K562 (cell line): Measurements from ENCODE around the gene PALM3. TPM values are rescaled to one million over a fixed set of nuclear protein-coding genes. Genes with fewer than 3 reads are reported as not detected.

Experiments used
- ARHGAP35 ChIP-seq: fragments of 450-650 bp; IDR thresholded peaks from 2 replicates; pipeline ENCODE4 v1.6.1; 2018; ENCODE audit not compliant: partially characterized antibody
- GABPA ChIP-seq: fragments of 200-800 bp; sonication (Bioruptor generic); conservative IDR thresholded peaks from 2 replicates; pipeline ENCODE4 v1.6.1; 2016; ENCODE audit warnings: low read depth, missing genetic modification characterization, missing compliant biosample characterization
- HDAC3 ChIP-seq: fragments of 450-650 bp; IDR thresholded peaks from 2 replicates; pipeline ENCODE4 v1.6.1; 2018; ENCODE audit warnings: borderline replicate concordance, mild to moderate bottlenecking, moderate library complexity; ENCODE audit not compliant: partially characterized antibody
- KAT7 ChIP-seq: sonication (generic); formaldehyde crosslinking; IDR thresholded peaks from 2 replicates; pipeline ENCODE4 v1.8.0; 2022; ENCODE audit warnings: missing genetic modification reagents, mild to moderate bottlenecking, borderline replicate concordance
- LEF1 ChIP-seq: fragments of 450-650 bp; IDR thresholded peaks from 2 replicates; pipeline ENCODE4 v1.6.1; 2016; ENCODE audit warnings: mild to moderate bottlenecking
- NR2C1 ChIP-seq, 2 experiments: fragments of 450-650 bp; IDR thresholded peaks; 2 replicates each; pipeline ENCODE4 v1.6.1; 2017; ENCODE audit warnings: mild to moderate bottlenecking in 2 of 2, antibody characterized with exemption in 1 of 2, inconsistent platforms in 1 of 2, missing compliant biosample characterization in 1 of 2, missing genetic modification characterization in 1 of 2
- NR2C2 ChIP-seq, 2 experiments: fragments of 200-800 bp in 1 of 2; sonication (Bioruptor generic) in 1 of 2; sonication (generic) in 1 of 2; formaldehyde crosslinking in 1 of 2; IDR thresholded peaks; 2 replicates each; pipeline versions ENCODE4 v1.6.1 to v1.8.0; 2016 to 2022; ENCODE audit warnings: mild to moderate bottlenecking in 1 of 2, missing compliant biosample characterization in 1 of 2, missing genetic modification characterization in 1 of 2, missing genetic modification reagents in 1 of 2
- POLR3G ChIP-seq: IDR thresholded peaks from 2 replicates; pipeline ENCODE4 v1.6.1; 2011; ENCODE audit not compliant: insufficient read length, insufficient replicate concordance; ENCODE audit errors: extremely low read depth
- PRPF4 ChIP-seq: fragments of 200-400 bp; formaldehyde crosslinking; IDR thresholded peaks from one replicate; pipeline ENCODE4 v1.6.1; 2017; ENCODE audit warnings: low read length, low read depth, mild to moderate bottlenecking; ENCODE audit not compliant: insufficient read depth, poor library complexity, severe bottlenecking
- RB1 ChIP-seq: fragments of 450-650 bp; IDR thresholded peaks from 2 replicates; pipeline ENCODE4 v1.6.1; 2017; ENCODE audit warnings: low read depth, mild to moderate bottlenecking
- RBM39 ChIP-seq: fragments of 200-400 bp; formaldehyde crosslinking; optimal IDR thresholded peaks from 2 replicates; pipeline ENCODE3; 2018; ENCODE audit warnings: low read depth, low read length
- RHOXF2B ChIP-seq: fragments of 250-450 bp; sonication (Bioruptor Pico); conservative IDR thresholded peaks from 2 replicates; pipeline ENCODE4 v1.5.1; 2021
- SREBF2 ChIP-seq: sonication (generic); formaldehyde crosslinking; IDR thresholded peaks from 2 replicates; pipeline ENCODE4 v1.4.0; 2020; ENCODE audit warnings: mild to moderate bottlenecking, missing genetic modification reagents
- TEAD2 ChIP-seq: fragments of 450-650 bp; IDR thresholded peaks from 2 replicates; pipeline ENCODE4 v1.6.1; 2016; ENCODE audit warnings: missing genetic modification characterization, control low read depth, missing compliant biosample characterization
- U2AF2 ChIP-seq: fragments of 200-400 bp; formaldehyde crosslinking; optimal IDR thresholded peaks from 2 replicates; pipeline ENCODE3; 2017; ENCODE audit warnings: low read depth, mild to moderate bottlenecking, low read length
- WHSC1 ChIP-seq: IDR thresholded peaks from one replicate; pipeline ENCODE4 v1.6.1; 2012; ENCODE audit warnings: low read length, control low read depth, inconsistent platforms
- ZBTB17 ChIP-seq: fragments of 450-650 bp; formaldehyde crosslinking; IDR thresholded peaks from 2 replicates; pipeline ENCODE4 v1.4.0; 2020; ENCODE audit warnings: mild to moderate bottlenecking
- polyA plus RNA-seq, 8 experiments: library from polyadenylated mRNA; depleted of rRNA in 4 of 8; stranded (reverse) in 5 of 8; unstranded in 3 of 8; fragments of >200 nt; fragmentation: Nextera tagmentation in 2 of 8; fragmentation: Illumina TruSeq in 1 of 8; extraction: Ambion mirVana in 2 of 8; extraction: Trizol in 1 of 8; gene quantifications; 2 replicates each; pipeline versions ENCODE4 v1.2.1 to v1.2.3, GENCODE V29; 2011 to 2014; ENCODE audit warnings: inconsistent platforms in 1 of 8, missing spikeins in 1 of 8
- total RNA-seq, 7 experiments: library from RNA; depleted of rRNA in 6 of 7; stranded (reverse); fragments of >200 nt in 6 of 7; fragmentation: Illumina TruSeq in 2 of 7; extraction: Trizol in 2 of 7; gene quantifications; 2 replicates each; pipeline versions ENCODE4 v1.2.1 to v1.2.3, GENCODE V29; 2011 to 2021; ENCODE audit warnings: low replicate concordance in 1 of 7
- TF ChIP-seq, protein P1 (sequence below), 2 experiments: fragments of 450-650 bp in 1 of 2; IDR thresholded peaks; 2 replicates each; pipeline ENCODE4 v1.6.1; 2011 to 2017; ENCODE audit warnings: low read depth in 2 of 2, antibody characterized with exemption in 1 of 2, borderline replicate concordance in 1 of 2, low read length in 1 of 2, mild to moderate bottlenecking in 1 of 2, mixed read lengths in 1 of 2; ENCODE audit not compliant: control insufficient read depth in 1 of 2
- TF ChIP-seq, protein P2 (sequence below): sonication (generic); formaldehyde crosslinking; IDR thresholded peaks from 2 replicates; pipeline ENCODE4 v1.8.1; 2023; ENCODE audit warnings: missing genetic modification reagents, mild to moderate bottlenecking, borderline replicate concordance

Gene PALM3
- total and polyA plus RNA-seq, 9 of the 15 experiments (the other 6 are each of a cell fraction or from before 2014, with no cell fraction given) = 0.07 to 9.3 (median 3.3) TPM

DNA sequence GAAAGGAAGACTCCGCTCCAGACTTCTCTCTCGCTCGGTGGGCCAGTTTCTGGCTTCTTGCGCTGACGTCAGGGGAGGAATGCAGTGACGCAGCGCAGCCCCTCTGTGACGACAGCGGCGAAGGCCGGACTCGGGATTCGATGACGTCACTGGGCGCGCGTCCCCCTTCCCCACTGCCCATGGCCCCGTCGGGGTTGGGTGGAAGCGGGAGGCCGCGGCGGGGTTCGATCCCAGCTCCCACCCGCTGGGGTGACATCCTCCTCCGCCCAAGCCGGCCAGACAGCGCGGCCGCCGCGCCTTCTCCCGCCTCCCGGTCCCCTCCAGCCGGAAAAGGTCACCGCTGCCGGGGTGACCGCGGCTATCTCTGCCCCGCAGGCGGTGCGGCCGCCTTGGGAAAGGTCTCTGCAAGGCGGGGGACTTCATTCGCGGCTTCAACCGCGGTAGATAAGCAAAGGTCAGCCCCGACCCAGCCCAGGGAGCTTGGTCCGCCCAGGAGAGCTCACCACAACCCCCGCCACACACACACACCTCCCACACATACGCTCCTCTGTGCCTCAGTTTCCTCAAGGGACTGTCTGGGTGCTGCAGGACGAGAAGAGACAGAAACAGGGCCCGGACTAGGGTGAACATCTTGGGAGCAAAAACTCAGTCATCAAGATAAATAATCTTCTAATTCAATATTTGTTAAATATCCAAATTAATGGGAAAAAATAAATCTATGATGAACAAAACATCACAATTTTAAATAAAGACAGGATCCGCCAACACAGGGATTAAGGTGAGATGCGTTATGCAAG is 54.9 kb downstream of the PALM3 start (continued):
- TF ChIP-seq, protein P1, sequence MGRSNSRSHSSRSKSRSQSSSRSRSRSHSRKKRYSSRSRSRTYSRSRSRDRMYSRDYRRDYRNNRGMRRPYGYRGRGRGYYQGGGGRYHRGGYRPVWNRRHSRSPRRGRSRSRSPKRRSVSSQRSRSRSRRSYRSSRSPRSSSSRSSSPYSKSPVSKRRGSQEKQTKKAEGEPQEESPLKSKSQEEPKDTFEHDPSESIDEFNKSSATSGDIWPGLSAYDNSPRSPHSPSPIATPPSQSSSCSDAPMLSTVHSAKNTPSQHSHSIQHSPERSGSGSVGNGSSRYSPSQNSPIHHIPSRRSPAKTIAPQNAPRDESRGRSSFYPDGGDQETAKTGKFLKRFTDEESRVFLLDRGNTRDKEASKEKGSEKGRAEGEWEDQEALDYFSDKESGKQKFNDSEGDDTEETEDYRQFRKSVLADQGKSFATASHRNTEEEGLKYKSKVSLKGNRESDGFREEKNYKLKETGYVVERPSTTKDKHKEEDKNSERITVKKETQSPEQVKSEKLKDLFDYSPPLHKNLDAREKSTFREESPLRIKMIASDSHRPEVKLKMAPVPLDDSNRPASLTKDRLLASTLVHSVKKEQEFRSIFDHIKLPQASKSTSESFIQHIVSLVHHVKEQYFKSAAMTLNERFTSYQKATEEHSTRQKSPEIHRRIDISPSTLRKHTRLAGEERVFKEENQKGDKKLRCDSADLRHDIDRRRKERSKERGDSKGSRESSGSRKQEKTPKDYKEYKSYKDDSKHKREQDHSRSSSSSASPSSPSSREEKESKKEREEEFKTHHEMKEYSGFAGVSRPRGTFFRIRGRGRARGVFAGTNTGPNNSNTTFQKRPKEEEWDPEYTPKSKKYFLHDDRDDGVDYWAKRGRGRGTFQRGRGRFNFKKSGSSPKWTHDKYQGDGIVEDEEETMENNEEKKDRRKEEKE (IDR thresholded peaks at IDR 0.05; ENCODE audit: borderline replicate concordance in 1 of 2, control insufficient read depth in 1 of 2, low read depth in 2 of 2, low read length in 1 of 2) = peak in 1 of 2 experiments; percentile 77; a peak in 1 of 4 replicates
- TF ChIP-seq LEF1 = peak; percentile 98
- no peak for TF ChIP-seq SREBF2 (CRISPR knock-in tag)
- no peak for TF ChIP-seq U2AF2
- no peak for TF ChIP-seq POLR3G
- TF ChIP-seq RHOXF2B (CRISPR knock-in tag) = 0 out of 2 replicates have a peak, but pooled peaks have one; percentile 67
- no peak for TF ChIP-seq ARHGAP35
- TF ChIP-seq, protein P2, sequence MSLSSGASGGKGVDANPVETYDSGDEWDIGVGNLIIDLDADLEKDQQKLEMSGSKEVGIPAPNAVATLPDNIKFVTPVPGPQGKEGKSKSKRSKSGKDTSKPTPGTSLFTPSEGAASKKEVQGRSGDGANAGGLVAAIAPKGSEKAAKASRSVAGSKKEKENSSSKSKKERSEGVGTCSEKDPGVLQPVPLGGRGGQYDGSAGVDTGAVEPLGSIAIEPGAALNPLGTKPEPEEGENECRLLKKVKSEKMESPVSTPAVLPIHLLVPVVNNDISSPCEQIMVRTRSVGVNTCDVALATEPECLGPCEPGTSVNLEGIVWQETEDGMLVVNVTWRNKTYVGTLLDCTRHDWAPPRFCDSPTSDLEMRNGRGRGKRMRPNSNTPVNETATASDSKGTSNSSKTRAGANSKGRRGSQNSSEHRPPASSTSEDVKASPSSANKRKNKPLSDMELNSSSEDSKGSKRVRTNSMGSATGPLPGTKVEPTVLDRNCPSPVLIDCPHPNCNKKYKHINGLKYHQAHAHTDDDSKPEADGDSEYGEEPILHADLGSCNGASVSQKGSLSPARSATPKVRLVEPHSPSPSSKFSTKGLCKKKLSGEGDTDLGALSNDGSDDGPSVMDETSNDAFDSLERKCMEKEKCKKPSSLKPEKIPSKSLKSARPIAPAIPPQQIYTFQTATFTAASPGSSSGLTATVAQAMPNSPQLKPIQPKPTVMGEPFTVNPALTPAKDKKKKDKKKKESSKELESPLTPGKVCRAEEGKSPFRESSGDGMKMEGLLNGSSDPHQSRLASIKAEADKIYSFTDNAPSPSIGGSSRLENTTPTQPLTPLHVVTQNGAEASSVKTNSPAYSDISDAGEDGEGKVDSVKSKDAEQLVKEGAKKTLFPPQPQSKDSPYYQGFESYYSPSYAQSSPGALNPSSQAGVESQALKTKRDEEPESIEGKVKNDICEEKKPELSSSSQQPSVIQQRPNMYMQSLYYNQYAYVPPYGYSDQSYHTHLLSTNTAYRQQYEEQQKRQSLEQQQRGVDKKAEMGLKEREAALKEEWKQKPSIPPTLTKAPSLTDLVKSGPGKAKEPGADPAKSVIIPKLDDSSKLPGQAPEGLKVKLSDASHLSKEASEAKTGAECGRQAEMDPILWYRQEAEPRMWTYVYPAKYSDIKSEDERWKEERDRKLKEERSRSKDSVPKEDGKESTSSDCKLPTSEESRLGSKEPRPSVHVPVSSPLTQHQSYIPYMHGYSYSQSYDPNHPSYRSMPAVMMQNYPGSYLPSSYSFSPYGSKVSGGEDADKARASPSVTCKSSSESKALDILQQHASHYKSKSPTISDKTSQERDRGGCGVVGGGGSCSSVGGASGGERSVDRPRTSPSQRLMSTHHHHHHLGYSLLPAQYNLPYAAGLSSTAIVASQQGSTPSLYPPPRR = peak; percentile 90; the same call in 1 of the 2 replicates
- TF ChIP-seq RBM39 = no peak
- TF ChIP-seq WHSC1 = no peak
- peak; percentile 78 for TF ChIP-seq GABPA
- TF ChIP-seq KAT7 = 0 out of 2 replicates have a peak, but pooled peaks have one; percentile 86
- TF ChIP-seq NR2C1 (IDR thresholded peaks at IDR 0.05) = peak; percentile 93
- TF ChIP-seq NR2C1 (tag; IDR thresholded peaks at IDR 0.05) = peak; percentile 95
- TF ChIP-seq TEAD2 = no peak
- peak; percentile 98 for TF ChIP-seq HDAC3
- peak; percentile 46 for TF ChIP-seq PRPF4
- TF ChIP-seq RB1 = peak; percentile 95
- peak; percentile 68; the same call in 1 of the 2 replicates for TF ChIP-seq NR2C2 (CRISPR knock-in tag; IDR thresholded peaks at IDR 0.05)
- TF ChIP-seq NR2C2 (tag; IDR thresholded peaks at IDR 0.05) = peak; percentile 96
- TF ChIP-seq ZBTB17 = peak; percentile 79; the same call in 1 of the 2 replicates
